Liver (tissue), 9 donors: Measurements from ENCODE around the gene STAT2. TPM values are rescaled to one million over a fixed set of nuclear protein-coding genes. Genes with fewer than 3 reads are reported as not detected.

Experiments
- DNase-seq: peaks from one replicate; pipeline ENCODE4 v3.0.0-alpha.2; 2017; ENCODE audit warnings: low spot score
- H3K27ac ChIP-seq, 2 donors: one replicate each; pipeline ENCODE4 v1.7.0; 2013; ENCODE audit warnings: inconsistent platforms in 2 of 2, low read length in 2 of 2, control low read depth in 1 of 2, low read depth in 1 of 2, mild to moderate bottlenecking in 1 of 2
- H3K27me3 ChIP-seq, 4 donors: one replicate each; pipeline versions ENCODE4 v1.6.1 to v1.7.0; 2013; ENCODE audit warnings: low read length in 3 of 4, inconsistent platforms in 1 of 4, mild to moderate bottlenecking in 1 of 4, moderate library complexity in 1 of 4; ENCODE audit not compliant: control insufficient read depth in 4 of 4, insufficient read depth in 4 of 4
- H3K36me3 ChIP-seq, 4 donors: one replicate each; pipeline versions ENCODE4 v1.6.1 to v1.7.0; 2013; ENCODE audit warnings: low read length in 3 of 4, mild to moderate bottlenecking in 3 of 4, low read depth in 1 of 4, moderate library complexity in 1 of 4; ENCODE audit not compliant: control insufficient read depth in 4 of 4, insufficient read depth in 3 of 4
- H3K4me1 ChIP-seq, 4 donors: one replicate each; pipeline versions ENCODE4 v1.6.1 to v1.7.0; 2013; ENCODE audit warnings: low read length in 3 of 4, mild to moderate bottlenecking in 3 of 4, moderate library complexity in 1 of 4; ENCODE audit not compliant: control insufficient read depth in 4 of 4, insufficient read depth in 4 of 4
- H3K4me3 ChIP-seq, 3 donors: one replicate each; pipeline versions ENCODE4 v1.6.1 to v1.7.0; 2013; ENCODE audit warnings: low read length in 3 of 3, control low read depth in 1 of 3, low read depth in 1 of 3, mild to moderate bottlenecking in 1 of 3
- H3K9ac ChIP-seq, 2 donors: one replicate each; pipeline ENCODE4 v1.7.0; 2013; ENCODE audit warnings: low read length in 2 of 2, mild to moderate bottlenecking in 2 of 2, moderate library complexity in 2 of 2, control low read depth in 1 of 2, low read depth in 1 of 2
- H3K9me3 ChIP-seq, 4 donors: one replicate each; pipeline versions ENCODE4 v1.6.1 to v1.7.0; 2013; ENCODE audit warnings: low read length in 3 of 4; ENCODE audit not compliant: control insufficient read depth in 4 of 4
- ATF3 ChIP-seq: IDR thresholded peaks from 2 replicates; pipeline ENCODE4 v1.6.1; 2016; ENCODE audit warnings: antibody characterized with exemption
- CTCF ChIP-seq: fragments of 150-350 bp; IDR thresholded peaks from 2 replicates; pipeline ENCODE4 v1.5.1; 2017; ENCODE audit warnings: improper control_type of control experiment, low read depth, low read length; ENCODE audit not compliant: missing input control
- EGR1 ChIP-seq, 2 donors: IDR thresholded peaks; 2 replicates each; pipeline ENCODE4 v1.6.1; 2016 to 2018; ENCODE audit warnings: antibody characterized with exemption in 2 of 2, low read depth in 2 of 2
- FOXA1 ChIP-seq: IDR thresholded peaks from 2 replicates; pipeline ENCODE4 v1.6.1; 2016; ENCODE audit warnings: antibody characterized with exemption
- FOXA2 ChIP-seq: IDR thresholded peaks from 2 replicates; pipeline ENCODE4 v1.6.1; 2016; ENCODE audit warnings: antibody characterized with exemption
- HNF4A ChIP-seq, 2 donors: conservative IDR thresholded peaks; 2 replicates each; pipeline ENCODE4 v1.6.1; 2016; ENCODE audit warnings: antibody characterized with exemption in 2 of 2, mild to moderate bottlenecking in 2 of 2
- HNF4G ChIP-seq: IDR thresholded peaks from 2 replicates; pipeline ENCODE4 v1.6.1; 2016; ENCODE audit warnings: antibody characterized with exemption
- JUND ChIP-seq, 2 donors: IDR thresholded peaks; 2 replicates each; pipeline ENCODE4 v1.6.1; 2016; ENCODE audit warnings: antibody characterized with exemption in 2 of 2
- MAX ChIP-seq: IDR thresholded peaks from 2 replicates; pipeline ENCODE4 v1.6.1; 2016; ENCODE audit warnings: antibody characterized with exemption
- NR2F2 ChIP-seq: IDR thresholded peaks from 2 replicates; pipeline ENCODE4 v1.6.1; 2016; ENCODE audit warnings: antibody characterized with exemption
- RAD21 ChIP-seq, 2 donors: IDR thresholded peaks; 2 replicates each; pipeline ENCODE4 v1.6.1; 2016; ENCODE audit warnings: antibody characterized with exemption in 2 of 2, mild to moderate bottlenecking in 2 of 2
- REST ChIP-seq: IDR thresholded peaks from 2 replicates; pipeline ENCODE4 v1.6.1; 2016; ENCODE audit warnings: antibody characterized with exemption, mild to moderate bottlenecking
- RXRA ChIP-seq, 2 donors: IDR thresholded peaks; 2 replicates each; pipeline ENCODE4 v1.6.1; 2017 to 2018; ENCODE audit warnings: antibody characterized with exemption in 2 of 2, mild to moderate bottlenecking in 1 of 2
- SP1 ChIP-seq: IDR thresholded peaks from 2 replicates; pipeline ENCODE4 v1.6.1; 2018; ENCODE audit warnings: antibody characterized with exemption, mild to moderate bottlenecking
- TAF1 ChIP-seq: conservative IDR thresholded peaks from 2 replicates; pipeline ENCODE4 v1.6.1; 2016; ENCODE audit warnings: antibody characterized with exemption, mild to moderate bottlenecking
- YY1 ChIP-seq: IDR thresholded peaks from 2 replicates; pipeline ENCODE4 v1.6.1; 2016; ENCODE audit warnings: antibody characterized with exemption, mild to moderate bottlenecking
- ZBTB33 ChIP-seq: IDR thresholded peaks from 2 replicates; pipeline ENCODE4 v1.6.1; 2016; ENCODE audit warnings: antibody characterized with exemption
- WGBS: extraction: QIAGEN DNeasy Blood & Tissue Kit; methylation state at CpG from one replicate; pipeline ENCODE4 v1.1.7; 2013; 5-methylcytosine and 5-hydroxymethylcytosine counted together
- polyA plus RNA-seq, 2 donors: library from polyadenylated mRNA; stranded (reverse) in 1 of 2; unstranded in 1 of 2; fragments of 200-250 nt in 1 of 2; fragments of >200 nt in 1 of 2; fragmentation: Nextera tagmentation in 1 of 2; extraction: Ambion mirVana in 1 of 2; gene quantifications; one replicate each; pipeline versions ENCODE4 v1.2.1 to v1.2.3, GENCODE V29; 2013 to 2015
- total RNA-seq, 2 donors: library from RNA; depleted of rRNA; stranded (reverse); fragments of >200 nt; gene quantifications; one replicate each; pipeline ENCODE4 v1.2.3, GENCODE V29; 2014
- donor health status: healthy.
- donor health status: healthy.
- donor health status: healthy.
- donor health status: healthy.
- donor health status: healthy.

Gene STAT2
- total and polyA plus RNA-seq, 4 donors, result 48.4 to 219 (median 66.6) TPM

- Histone ChIP-seq H3K27me3 (no peaks in the 10 kb centered on the region), H3K36me3 (peaks cover 20 to 83% (median 77%) of the 10 kb centered on the region in 4 donors), H3K4me1 (peaks cover 0 to 2% (median under 1%) of the 10 kb centered on the region in 4 donors), H3K27ac (no peak overlapping the region), H3K9ac (no peak overlapping the region), H3K9me3 (no peaks in the 10 kb centered on the region), H3K4me3 (no peak overlapping the region)
- no peak for DNase-seq
- 93% methylated on average over 2 of the region's 2 CpGs for WGBS
- TF ChIP-seq EGR1 (IDR thresholded peaks at IDR 0.05; ENCODE audit: low read depth in 2 of 2) (no peak), ZBTB33 (no peak), YY1 (no peak), JUND (IDR thresholded peaks at IDR 0.05) (no peak), HNF4A (conservative IDR thresholded peaks at IDR 0.05) (no peak), FOXA1 (no peak), RAD21 (IDR thresholded peaks at IDR 0.05) (no peak), REST (no peak), NR2F2 (no peak), HNF4G (no peak), ATF3 (no peak), TAF1 (no peak), RXRA (IDR thresholded peaks at IDR 0.05) (no peak), MAX (no peak), FOXA2 (no peak), CTCF (no peak)
These were observed 9.2 kb downstream of the STAT2 start for GRCh38 chr12:56350662-56351061.

- Histone ChIP-seq H3K4me3 (no peak overlapping the region), H3K9me3 (no peaks in the 10 kb centered on the region), H3K36me3 (peaks cover 18 to 77% (median 69%) of the 10 kb centered on the region in 4 donors), H3K27me3 (no peaks in the 10 kb centered on the region), H3K4me1 (no peaks in the 10 kb centered on the region), H3K9ac (no peak overlapping the region), H3K27ac (no peak overlapping the region)
- 94% methylated on average over 5 of the region's 5 CpGs for WGBS
- DNase-seq, result no peak
- TF ChIP-seq CTCF (no peak), JUND (IDR thresholded peaks at IDR 0.05) (no peak), TAF1 (no peak), FOXA2 (no peak), SP1 (no peak), ZBTB33 (no peak), EGR1 (IDR thresholded peaks at IDR 0.05; ENCODE audit: low read depth in 2 of 2) (no peak), RAD21 (IDR thresholded peaks at IDR 0.05) (no peak), NR2F2 (no peak)
These were observed 11.1 kb downstream of the STAT2 start for GRCh38 chr12:56348776-56349175.
